ENCODE results near the gene PNMT. TPM values are rescaled to one million over a fixed set of nuclear protein-coding genes. Genes with fewer than 3 reads are reported as not detected.

The PNMT gene
- total RNA-seq, 1 donor from 2014 or later: 1.3 TPM

DNA sequence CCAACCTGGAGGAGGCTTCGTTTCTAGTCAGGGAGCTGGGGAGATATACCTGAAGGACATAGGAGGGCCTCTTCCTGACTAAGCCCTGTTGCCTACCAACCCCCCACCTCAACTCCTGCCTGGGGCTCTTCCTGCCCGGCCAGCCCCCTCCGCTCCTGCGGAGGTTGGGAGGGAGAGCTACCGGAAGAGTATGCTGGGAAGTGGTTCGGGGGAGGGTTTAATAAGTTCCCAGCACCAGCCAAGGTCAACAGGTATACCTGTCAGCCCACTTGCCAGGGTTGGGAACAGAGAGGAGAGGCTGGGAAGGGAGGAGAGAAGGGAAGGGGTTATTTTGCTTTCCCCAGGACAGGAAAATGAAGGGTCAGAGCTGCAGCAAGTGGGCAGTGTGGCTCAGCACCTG is 36.9 kb upstream of the PNMT start:
- ATAC-seq (no peak), DNase-seq (ENCODE audit: low spot score) (no peak)
- intact Hi-C loops (cut with DNase I): no loop called here

- DNase-seq (ENCODE audit: low spot score) (no peak), ATAC-seq (peak; percentile 58)
- intact Hi-C loops (cut with DNase I): no loop called here
These were observed 35.9 kb upstream of the PNMT start for GRCh38 chr17:39632153-39632941.

DNA sequence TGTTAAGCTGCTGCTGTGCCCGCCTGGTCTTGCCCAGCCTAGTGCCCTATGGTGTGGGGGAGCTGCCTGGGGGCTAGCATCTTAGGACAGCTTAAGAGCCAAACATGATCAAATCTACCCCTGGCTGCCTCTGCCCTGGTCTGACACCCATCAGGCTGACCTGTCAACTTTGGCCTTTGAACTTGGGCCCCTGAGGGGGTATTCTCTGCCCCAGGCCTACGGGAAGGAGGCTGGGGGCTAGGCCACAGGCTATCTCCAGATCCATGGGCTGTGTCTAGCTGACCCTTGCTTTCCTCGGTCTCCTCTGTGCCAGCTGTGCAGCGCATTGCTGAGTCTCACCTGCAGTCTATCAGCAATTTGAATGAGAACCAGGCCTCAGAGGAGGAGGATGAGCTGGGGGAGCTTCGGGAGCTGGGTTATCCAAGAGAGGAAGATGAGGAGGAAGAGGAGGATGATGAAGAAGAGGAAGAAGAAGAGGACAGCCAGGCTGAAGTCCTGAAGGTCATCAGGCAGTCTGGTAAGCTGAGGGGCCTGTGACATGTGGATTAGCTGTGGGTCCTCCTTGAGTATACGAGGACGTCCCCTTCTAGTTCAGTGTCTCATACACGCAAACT is 34.6 kb upstream of the PNMT start:
- no peak for ATAC-seq
- intact Hi-C loops (cut with DNase I): no loop called here
- DNase-seq (ENCODE audit: low spot score): no peak

DNA sequence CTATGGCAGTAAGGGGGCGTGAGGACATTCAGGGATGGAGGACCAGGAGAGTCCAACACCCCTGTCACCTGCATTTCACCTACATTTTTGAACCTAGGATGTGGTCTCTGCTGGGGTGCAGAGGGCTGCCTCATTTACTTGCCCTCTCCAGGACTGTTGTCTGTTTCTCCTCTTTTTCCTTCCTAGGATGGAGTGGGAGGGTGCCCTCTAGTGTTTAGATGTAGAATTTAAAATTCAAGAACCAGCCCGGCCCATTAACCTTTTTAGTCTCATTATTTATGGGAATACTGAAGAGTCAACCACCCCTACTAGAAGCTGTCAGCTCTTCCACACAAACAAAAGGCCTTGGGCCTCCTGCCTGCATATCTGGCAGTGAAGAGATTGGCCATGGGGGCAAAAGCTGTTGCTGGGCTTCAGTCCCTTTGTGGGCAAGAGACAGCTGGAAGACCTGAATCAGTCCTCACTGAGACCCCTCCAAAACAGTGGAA is 33.8 kb upstream of the PNMT start:
- no peak for ATAC-seq
- intact Hi-C loops (cut with DNase I): no loop called here
- no peak for DNase-seq (ENCODE audit: low spot score)

- DNase-seq (ENCODE audit: low spot score) (no peak), ATAC-seq (no peak)
- intact Hi-C loops (cut with DNase I): no loop called here
These were observed 32.6 kb upstream of the PNMT start for GRCh38 chr17:39635614-39636176.

- intact Hi-C loops (cut with DNase I): no loop called here
- ATAC-seq: peak; percentile 3
- no peak for DNase-seq (ENCODE audit: low spot score)
These were observed 31.7 kb upstream of the PNMT start for GRCh38 chr17:39636587-39636926.

- intact Hi-C loops (cut with DNase I): no loop called here
- DNase-seq (ENCODE audit: low spot score) (peak; percentile 96), ATAC-seq (peak; percentile 95)
These were observed 31.1 kb upstream of the PNMT start, which contains the start of gene STARD3 for GRCh38 chr17:39636927-39637736. TSS of gene STARD3 (plus strand) at chr17:39637144. CDS start at chr17:39653532, 16,388 bp downstream.

DNA sequence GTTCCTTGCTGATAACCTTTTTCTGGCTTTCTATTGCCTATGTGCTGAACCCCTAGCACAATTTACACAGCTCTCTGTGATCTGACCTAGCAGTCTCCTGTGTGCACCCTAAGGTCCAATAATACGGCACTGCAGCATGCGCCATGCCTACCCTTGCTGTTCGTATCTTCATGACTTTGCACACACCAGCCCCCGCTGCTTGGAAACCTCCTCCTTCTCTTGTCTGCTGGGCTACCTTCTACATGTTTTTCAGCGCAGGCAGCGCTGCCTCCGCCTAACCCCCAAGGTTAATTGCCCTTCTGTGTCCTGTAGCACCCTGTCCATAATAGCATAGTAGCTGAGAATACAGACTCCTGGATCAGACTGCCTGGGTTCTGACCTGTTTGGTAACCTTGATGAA is 29.9 kb upstream of the PNMT start:
- no peak for DNase-seq (ENCODE audit: low spot score)
- intact Hi-C loops (cut with DNase I): no loop called here
- no peak for ATAC-seq

GRCh38 chr17:39639043-39639442 is 29.2 kb upstream of the PNMT start:
- ATAC-seq (no peak), DNase-seq (ENCODE audit: low spot score) (no peak)
- intact Hi-C loops (cut with DNase I): no loop called here

- DNase-seq (ENCODE audit: low spot score) (no peak), ATAC-seq (no peak)
- intact Hi-C loops (cut with DNase I): no loop called here
These were observed 28.4 kb upstream of the PNMT start for GRCh38 chr17:39639566-39640458.

DNA sequence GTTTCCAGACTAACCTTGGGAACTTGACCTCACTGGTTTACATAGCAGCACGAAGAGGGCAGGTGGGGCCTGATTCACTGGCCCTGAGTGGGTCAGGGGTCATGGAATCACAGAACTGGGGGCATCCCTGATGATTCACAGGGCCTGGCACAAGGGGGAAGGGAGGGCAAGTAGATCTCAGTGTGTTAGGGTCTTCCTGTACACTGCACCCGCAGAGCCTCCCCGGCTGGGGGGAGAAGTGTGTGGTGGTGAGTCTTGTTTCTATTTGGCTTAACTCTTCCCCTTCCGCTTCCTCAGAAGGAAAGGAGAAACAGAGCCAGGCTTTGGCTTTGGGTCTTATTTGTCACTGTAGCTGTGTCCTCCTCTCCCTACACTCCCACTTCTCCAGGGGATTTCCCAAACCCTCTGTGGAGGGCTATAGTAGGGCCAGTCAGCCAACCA is 27.6 kb upstream of the PNMT start:
- ATAC-seq (no peak), DNase-seq (ENCODE audit: low spot score) (no peak)
- intact Hi-C loops (cut with DNase I): no loop called here

DNA sequence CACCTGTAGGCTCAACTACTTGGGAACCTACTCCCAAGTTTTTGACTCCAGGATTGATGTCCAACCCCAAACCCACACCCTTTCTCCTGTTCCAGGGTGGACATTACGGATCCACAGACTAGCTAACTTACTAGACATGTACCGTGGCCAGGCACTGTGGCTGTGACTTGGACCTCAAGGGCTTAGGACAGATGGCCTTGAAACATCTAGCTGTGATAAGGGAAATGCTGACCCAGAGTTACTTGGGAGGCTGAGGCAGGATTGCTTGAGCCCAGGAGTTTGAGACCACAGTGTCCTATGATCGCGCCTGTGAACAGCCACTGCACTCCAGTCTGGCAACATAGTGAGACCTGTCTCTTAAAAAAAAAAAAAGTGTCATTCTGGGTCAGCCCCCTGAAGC is 27.2 kb upstream of the PNMT start:
- no peak for DNase-seq (ENCODE audit: low spot score)
- intact Hi-C loops (cut with DNase I): no loop called here
- ATAC-seq: no peak

GRCh38 chr17:39641883-39642282 is 26.4 kb upstream of the PNMT start:
- intact Hi-C loops (cut with DNase I): no loop called here
- no peak for ATAC-seq
- no peak for DNase-seq (ENCODE audit: low spot score)

- no peak for ATAC-seq
- intact Hi-C loops (cut with DNase I): no loop called here
- DNase-seq (ENCODE audit: low spot score): no peak
These were observed 25.8 kb upstream of the PNMT start for GRCh38 chr17:39642291-39643074.

DNA sequence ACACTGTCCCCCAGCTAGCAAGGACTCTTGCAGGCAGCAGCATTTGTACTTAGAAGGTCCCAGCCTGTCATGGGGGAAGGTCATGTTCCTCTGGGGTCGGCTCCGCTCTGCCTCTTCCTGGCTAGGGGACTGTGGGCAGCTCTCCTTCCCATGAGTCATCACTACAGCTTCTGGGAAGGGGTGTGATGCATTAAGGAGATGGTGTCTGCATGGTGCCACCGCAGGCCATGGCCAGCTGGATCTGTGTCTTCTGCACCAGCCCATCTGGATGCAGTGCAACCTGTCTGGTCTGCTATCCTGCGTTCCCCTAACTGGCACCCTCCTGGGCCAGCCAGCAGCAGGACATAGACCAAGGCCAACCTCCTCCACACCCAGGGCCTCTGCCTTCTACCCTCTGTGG is 25.0 kb upstream of the PNMT start:
- intact Hi-C loops (cut with DNase I): no loop called here
- DNase-seq (ENCODE audit: low spot score) (no peak), ATAC-seq (no peak)

- no peak for DNase-seq (ENCODE audit: low spot score)
- intact Hi-C loops (cut with DNase I): loop anchor here (5.0 kb wide), 1 partner anchor 825 kb away; no protein-coding TSS in a partner anchor
- no peak for ATAC-seq
These were observed 21.0 kb upstream of the PNMT start for GRCh38 chr17:39647256-39647655.

- DNase-seq (ENCODE audit: low spot score) (no peak), ATAC-seq (no peak)
- intact Hi-C loops (cut with DNase I): loop anchor here (5.0 kb wide), 1 partner anchor 824 kb away; no protein-coding TSS in a partner anchor
These were observed 19.5 kb upstream of the PNMT start for GRCh38 chr17:39648616-39649366.

All from sciatic nerve (tissue), 2 donors.